ENCODE results near the gene DOK5.

DOK5 gene

DNA sequence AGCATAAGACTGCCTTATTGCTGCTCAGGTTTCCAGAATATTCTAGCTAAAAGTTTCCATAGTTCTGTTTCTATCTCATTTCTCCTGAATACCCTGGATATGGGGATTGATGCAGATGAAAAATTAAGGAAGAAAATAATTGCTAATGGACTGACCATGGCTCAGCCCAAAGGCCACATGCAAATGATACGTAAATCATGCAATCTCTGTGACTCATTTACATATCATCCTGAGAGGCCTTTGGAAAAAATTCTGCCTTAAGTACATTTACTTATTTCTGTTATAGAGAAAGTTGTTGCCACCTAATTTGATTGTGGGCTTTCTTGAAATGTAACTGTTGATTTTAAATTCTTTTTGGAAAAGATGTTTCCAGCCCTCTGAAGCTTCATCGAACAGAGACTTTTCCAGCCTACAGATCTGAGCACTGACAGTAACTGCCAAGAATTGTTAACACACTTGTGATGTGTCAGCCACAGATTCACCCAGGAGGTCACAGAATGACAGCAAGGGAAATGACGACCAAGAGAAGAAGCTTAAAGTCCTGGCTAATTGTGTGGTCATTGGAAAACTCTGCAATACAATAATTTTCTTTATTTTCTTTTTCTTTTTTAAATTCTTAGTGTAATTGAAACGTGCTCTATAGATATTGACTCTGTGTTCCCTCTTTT is 174.8 kb downstream of the DOK5 start:
- DNase-seq = no peak

DNA sequence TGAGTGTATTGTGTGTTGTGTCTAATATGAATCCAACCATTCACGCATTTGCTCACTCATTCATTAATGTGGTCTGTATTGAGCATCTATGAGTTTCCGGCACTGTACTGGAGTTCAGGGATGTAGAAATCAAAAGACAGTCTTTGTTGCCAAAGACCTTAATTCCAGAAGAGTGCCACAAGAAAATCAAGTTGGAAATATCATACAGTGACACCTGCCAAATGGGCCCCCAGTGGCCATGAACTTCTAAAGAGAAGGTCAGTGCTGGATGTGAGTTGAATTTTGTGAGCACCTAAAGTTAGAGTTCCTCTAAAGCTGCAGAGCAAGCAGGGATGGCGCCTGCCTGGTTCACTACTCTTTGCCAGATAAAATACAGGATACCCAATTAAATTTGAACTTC is 175.9 kb downstream of the DOK5 start:
- no peak for DNase-seq

- no peak for DNase-seq
These were observed 179.1 kb downstream of the DOK5 start for GRCh38 chr20:54654450-54654849.

DNA sequence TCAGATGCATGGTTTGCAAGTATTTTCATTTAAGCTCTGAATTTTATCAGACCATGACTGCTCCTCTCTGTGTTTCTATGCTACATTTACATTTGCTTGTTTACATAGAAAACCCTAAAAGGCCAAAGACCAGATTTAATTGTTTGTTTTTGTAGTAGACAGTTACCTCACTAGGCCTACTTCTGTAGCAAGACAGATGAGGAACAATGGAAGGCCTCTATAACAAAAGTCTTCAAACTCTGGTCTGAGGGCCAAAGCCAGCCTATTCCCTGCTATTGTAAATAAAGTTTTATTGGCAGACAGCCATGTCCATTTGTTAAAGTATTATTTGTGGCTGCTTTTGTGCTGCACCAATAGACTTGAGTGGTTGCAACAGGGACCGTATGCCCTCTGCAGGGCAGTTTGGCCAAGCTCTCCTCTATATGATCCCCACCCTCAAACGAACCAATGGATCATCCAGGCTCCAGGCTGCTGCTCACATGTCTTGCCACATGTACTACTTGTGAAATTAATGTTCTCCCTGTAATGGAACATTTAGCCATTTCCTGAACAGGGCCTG is 182.0 kb downstream of the DOK5 start:
- no peak for DNase-seq

DNA sequence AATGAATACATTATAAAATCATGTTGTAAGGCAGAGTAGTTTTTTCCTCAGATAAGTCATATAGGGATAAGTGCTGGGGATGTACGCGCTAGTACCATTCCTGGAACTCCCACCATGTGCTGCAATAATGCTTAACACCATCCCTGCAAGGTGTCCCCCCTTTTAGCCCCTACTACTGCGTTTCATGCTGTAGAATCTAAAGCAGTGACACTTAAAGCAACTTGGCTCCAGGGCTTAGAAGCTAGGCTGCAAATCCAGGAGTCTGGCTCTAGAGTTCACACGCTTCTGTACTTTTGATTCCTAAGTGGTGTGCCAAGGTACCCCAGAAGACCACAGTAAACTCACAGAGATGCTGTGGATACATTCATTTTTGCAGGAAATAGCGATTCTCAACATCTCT is 183.1 kb downstream of the DOK5 start:
- DNase-seq = no peak

GRCh38 chr20:54661265-54661664 is 185.9 kb downstream of the DOK5 start:
- DNase-seq = no peak

GRCh38 chr20:54661880-54662465 is 186.6 kb downstream of the DOK5 start:
- no peak for DNase-seq

DNA sequence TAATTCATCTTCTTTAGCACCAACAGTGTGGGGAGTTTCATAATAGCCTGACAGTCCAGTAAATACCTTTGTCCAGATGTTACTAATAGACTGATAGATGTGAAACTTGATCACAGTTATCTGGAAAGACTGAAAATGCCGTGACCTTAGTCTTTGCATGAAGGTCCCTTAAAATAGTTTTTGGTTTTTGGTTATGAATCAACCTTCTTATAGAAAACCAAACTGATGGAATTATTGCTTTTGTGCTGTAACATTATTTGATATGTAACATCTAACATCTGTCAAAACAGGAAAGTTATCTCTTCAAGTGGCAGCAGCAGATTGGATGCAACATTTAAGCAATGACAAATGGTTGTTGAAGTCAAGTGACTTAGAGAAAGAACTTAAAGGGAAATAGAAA is 190.4 kb downstream of the DOK5 start:
- no peak for DNase-seq

- peak; percentile 44 for DNase-seq
These were observed 193.1 kb downstream of the DOK5 start for GRCh38 chr20:54668271-54669039.

- no peak for DNase-seq
These were observed 193.6 kb downstream of the DOK5 start for GRCh38 chr20:54669040-54669363.

GRCh38 chr20:54678253-54678652 is 202.9 kb downstream of the DOK5 start:
- no peak for DNase-seq

GRCh38 chr20:54680439-54680838 is 205.0 kb downstream of the DOK5 start:
- no peak for DNase-seq

DNA sequence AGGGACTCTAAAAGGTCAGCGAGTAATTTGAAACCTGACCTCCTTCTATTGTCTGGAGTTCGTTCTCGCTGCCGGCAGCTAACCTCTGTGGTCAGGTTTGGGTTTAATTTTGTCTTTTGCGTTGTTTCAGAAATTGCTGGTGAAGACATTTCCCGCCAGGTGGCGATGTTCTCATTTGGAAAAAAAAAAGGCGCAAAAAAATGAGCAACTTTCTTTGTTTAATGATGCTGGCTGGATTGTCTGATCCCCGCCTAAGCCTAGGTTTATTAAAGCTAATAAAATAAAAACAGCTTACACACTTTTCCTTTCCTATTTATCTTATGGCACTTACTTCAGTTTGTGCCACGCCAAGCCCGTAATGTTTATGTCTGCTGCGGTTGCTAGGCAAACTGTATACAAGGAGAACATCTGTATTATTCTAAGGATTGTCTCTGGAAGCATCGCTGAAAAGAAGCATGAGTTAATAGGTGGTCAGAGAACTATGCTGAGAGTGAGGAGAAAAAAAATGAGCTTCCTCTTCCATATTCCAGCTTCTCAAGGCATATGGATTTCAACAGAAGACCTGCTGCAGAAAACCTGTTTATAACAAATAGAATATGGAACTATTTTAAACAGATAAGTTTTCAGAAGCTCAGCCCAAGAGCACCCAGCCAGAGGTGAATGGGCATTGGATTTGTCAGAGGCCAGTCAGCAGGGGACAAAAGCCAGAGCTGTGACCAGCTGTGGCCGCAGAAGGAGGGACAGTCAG is 205.7 kb downstream of the DOK5 start:
- DNase-seq = peak; percentile 30

- no peak for DNase-seq
These were observed 206.5 kb downstream of the DOK5 start for GRCh38 chr20:54681869-54682268.

DNA sequence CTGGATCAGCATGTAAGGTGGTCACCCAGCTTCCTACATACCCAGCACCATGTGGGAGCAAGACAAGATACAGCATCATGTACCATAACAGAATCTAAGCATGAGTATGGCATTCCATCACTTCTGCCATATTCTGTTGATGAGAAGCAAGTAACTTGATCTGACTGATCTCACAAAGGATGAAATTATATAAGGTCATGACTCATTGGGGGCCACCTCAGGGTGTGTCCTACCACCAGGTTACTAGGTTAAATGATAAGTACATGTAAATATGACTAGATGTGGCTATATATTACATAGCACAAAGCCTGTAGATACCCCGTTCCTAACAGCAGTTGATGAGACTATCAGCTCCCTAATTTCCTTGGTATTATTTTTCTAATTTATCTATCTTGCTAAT is 213.1 kb downstream of the DOK5 start:
- DNase-seq = no peak

- no peak for DNase-seq
These were observed 214.9 kb downstream of the DOK5 start for GRCh38 chr20:54690323-54690722.

GRCh38 chr20:54691327-54691726 is 215.9 kb downstream of the DOK5 start:
- DNase-seq = no peak

GRCh38 chr20:54692168-54692887 is 216.9 kb downstream of the DOK5 start:
- DNase-seq = no peak

DNA sequence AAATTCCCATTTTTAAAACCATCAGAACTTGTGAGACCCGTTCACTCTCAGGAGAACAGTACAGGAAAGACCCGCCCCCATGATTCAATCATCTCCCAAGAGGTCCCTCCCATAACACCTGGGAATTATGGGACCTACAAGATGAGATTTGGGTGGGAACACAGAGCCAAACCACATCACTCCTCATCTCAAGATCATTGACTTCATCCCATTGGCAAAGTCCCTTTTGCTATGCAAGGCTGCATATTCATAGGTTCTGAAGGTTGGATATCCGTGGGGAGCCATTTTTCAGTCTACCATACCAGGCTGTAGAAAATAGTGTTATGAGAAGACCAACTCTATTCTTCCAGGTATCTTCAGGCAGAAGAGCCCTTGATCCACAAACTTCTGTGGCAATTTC is 219.1 kb downstream of the DOK5 start:
- no peak for DNase-seq

- no peak for DNase-seq
These were observed 223.0 kb downstream of the DOK5 start for GRCh38 chr20:54698373-54698772.
